Activated CD4-positive, alpha-beta memory T cell treated with anti-CD3 and anti-CD28 coated beads for 36 hours (primary cell): ENCODE measurements around the gene NUP153. TPM values are rescaled to one million over a fixed set of nuclear protein-coding genes. Genes with fewer than 3 reads are reported as not detected.
A peak's percentile ranks its signal among the peaks of the same experiment; 100 is the strongest.

ENCODE experiments used
- CTCF ChIA-PET: fragments of 350-600 bp; sonication (Branson Sonifier 250); formaldehyde crosslinking; loops from one replicate; lab custom pipeline; 2021; ENCODE audit warnings: antibody characterized with exemption, inconsistent platforms; lab: Charles Lee
- POLR2A ChIA-PET: fragments of 350-600 bp; sonication (Branson Sonifier 250); formaldehyde crosslinking; loops from one replicate; lab custom pipeline; 2021; ENCODE audit warnings: antibody characterized with exemption; lab: Charles Lee
- DNase-seq: peaks from one replicate; pipeline ENCODE4 v3.0.0-alpha.2; 2020
- H3K27ac Mint-ChIP-seq: one replicate; pipeline ENCODE4 v1.8.0; 2021; ENCODE audit warnings: mixed read lengths
- H3K27me3 Mint-ChIP-seq: one replicate; pipeline ENCODE4 v1.8.0; 2021; ENCODE audit warnings: mixed read lengths
- H3K36me3 Mint-ChIP-seq: one replicate; pipeline ENCODE4 v1.8.0; 2021; ENCODE audit warnings: mixed read lengths
- H3K4me1 Mint-ChIP-seq: one replicate; pipeline ENCODE4 v1.8.0; 2021; ENCODE audit warnings: low read depth, mixed read lengths
- H3K4me3 Mint-ChIP-seq: one replicate; pipeline ENCODE4 v1.8.0; 2021; ENCODE audit warnings: mild to moderate bottlenecking, mixed read lengths
- H3K9me3 Mint-ChIP-seq: one replicate; pipeline ENCODE4 v1.8.0; 2021; ENCODE audit warnings: mixed read lengths
- intact Hi-C: fragments of 100-400 bp; cut with micrococcal nuclease; formaldehyde crosslinking; loops from one replicate; pipeline ENCODE4 v1.15.1; 2023
- total RNA-seq, 2 experiments: library from RNA; stranded (reverse); gene quantifications; one replicate each; pipeline ENCODE4 v1.2.3, GENCODE V29; 2021

The NUP153 gene
- total RNA-seq, 2 experiments from 2014 or later = 72.4 to 78.2 TPM

DNA sequence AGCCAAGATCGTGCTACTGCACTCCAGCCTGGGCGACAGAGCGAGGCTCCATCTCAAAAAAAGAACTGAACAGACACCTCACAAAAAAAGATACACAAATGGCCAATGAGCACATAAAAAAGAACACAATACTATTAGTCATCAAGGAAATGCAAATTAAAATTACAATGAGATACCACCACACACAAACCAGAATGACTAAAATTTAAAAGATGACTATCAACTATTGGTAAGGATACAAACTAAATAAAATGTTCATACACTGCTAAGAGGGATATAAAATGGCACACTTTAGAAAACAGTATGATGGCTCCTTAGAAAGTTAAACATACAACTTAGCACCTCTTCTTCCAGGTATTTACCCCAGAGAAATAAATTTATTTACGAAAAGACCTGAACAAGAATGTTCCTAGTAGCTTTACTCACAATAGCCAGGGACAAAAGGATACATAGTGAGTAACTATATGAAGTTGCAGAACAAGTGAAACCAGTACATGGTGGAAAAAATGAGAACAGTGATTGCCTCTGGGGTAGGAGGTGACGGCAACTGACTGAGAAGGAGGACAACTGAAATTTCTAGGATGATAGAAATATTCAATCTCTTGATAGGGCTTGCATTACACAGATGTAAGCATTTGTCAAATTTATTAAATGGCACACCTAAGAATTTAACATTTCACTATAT, 53.4 kb downstream of the NUP153 start:
- Mint-ChIP-seq H3K9me3 (no peaks in the 10 kb centered on the region), H3K27me3 (no peaks in the 10 kb centered on the region), H3K4me1 (peaks cover 31% of the 10 kb centered on the region), H3K4me3 (no peak overlapping the region), H3K36me3 (peaks cover 49% of the 10 kb centered on the region), H3K27ac (peak overlapping the region; percentile 72)
- ChIA-PET CTCF (no interaction called here), POLR2A (no interaction called here)
- intact Hi-C loops = loop anchor here (1.0 to 5.0 kb wide), 3 partner anchors 20 to 49 kb away; no protein-coding TSS in a partner anchor
- DNase-seq = no peak

DNA sequence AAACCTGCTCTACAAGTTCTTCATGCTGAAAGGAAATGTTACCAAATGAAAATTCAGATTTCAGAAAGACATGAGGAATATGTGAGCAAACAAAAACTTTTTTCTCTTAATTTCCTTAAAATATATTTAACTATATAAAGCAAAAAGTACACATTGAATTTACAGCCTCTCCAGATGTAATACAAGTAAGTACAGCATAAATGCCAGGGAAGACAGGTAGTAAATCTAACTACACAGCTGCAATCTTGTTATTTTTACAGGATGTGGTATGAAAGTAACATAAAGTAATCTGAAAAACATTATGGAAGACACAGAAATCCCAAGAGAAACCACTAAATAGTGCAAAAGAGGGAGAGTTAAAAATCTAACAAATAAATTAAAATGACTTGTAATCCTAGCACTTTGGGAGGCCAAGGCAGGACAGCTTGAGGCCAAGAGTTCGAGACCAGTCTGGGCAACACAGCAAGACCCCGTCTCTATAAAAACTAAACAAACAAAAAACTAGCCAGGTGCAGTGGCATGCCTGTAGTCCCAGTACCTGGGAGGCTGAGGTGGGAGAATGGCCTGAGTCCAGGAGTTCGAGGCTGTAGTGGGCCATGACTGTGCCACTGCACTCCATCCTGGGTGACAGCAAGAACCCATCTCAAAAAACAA, 55.9 kb downstream of the NUP153 start:
- Mint-ChIP-seq H3K4me3 (no peak overlapping the region), H3K27me3 (no peaks in the 10 kb centered on the region), H3K9me3 (no peaks in the 10 kb centered on the region), H3K27ac (no peak overlapping the region), H3K36me3 (peaks cover 46% of the 10 kb centered on the region), H3K4me1 (peaks cover 31% of the 10 kb centered on the region)
- no peak for DNase-seq
- POLR2A ChIA-PET = no interaction called here
- intact Hi-C loops = loop anchor here (5.0 kb wide), 1 partner anchor 38 kb away; no protein-coding TSS in a partner anchor
- CTCF ChIA-PET = no interaction called here

DNA sequence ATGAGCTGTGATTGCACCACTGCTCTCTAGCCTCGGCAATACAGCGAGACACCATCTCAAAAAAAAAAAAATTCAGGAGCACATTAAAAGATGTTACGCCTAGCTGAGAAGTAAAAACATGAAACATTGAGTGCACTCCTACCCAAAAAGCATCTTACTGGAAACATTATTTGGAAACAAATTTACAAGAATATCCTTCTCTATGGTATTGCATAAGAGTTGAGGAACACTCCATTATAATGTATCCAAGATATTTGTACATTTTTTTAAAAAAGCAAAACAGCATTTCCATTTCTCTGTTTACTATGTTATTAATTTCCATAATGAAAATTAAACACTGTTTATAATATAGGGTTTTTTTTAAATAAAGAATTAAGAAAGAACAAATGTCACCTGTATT, 58.0 kb downstream of the NUP153 start:
- H3K36me3 Mint-ChIP-seq = peaks cover 48% of the 10 kb centered on the region
- CTCF ChIA-PET = no interaction called here
- intact Hi-C loops = no loop called here

DNA sequence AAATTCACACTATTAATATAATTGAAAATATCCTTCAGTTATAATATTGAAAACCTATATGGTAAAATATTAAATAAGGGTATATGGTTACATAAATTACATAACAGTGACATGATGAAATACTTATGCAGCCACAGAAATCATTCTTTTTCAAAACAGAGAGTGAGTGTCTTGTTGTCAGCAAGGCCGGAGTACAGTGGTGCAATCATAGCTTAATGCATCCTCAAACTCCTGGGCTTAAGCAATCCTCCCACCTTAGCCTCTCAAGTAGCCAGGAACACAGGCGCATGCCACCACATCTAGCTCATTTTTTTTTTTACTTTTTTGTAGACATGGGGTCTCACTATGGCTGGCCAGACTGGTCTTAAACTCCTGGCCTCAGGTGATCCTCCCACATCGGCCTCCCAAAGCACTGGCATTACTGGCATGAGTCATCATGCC, 66.2 kb downstream of the NUP153 start:
- CTCF ChIA-PET = no interaction called here
- H3K27ac Mint-ChIP-seq = peak overlapping the region; percentile 5

More for the DNA sequence above, 58.0 kb downstream of the NUP153 start:
- H3K4me3 Mint-ChIP-seq = no peak overlapping the region
- H3K27me3 Mint-ChIP-seq = no peaks in the 10 kb centered on the region
- H3K4me1 Mint-ChIP-seq = peaks cover 21% of the 10 kb centered on the region
- no peak overlapping the region for H3K27ac Mint-ChIP-seq
- POLR2A ChIA-PET = no interaction called here
- no peak for DNase-seq
- no peaks in the 10 kb centered on the region for H3K9me3 Mint-ChIP-seq

DNA sequence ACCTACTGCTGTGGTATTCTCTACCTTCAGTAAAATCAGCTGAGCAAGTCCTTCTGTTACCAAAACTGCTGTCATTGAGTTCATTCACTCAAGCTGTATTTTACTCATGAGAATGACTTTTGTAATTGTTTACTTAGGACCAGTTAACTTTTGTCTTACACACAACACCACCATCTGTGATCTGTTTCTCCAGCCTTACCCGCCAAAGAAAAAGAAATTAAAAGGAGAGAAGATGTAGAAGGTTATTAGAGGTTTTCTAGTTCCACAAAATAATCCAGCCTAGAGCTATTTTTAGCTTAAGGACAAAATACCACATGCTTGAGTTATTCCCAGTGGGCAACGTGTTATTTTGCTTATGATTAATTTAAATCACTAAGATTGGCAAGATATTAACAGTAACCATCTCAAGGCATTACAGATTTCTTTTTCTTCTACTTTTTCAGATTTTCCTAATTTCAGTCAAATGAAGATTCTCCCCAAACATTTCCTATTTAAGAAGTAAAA, 68.5 kb downstream of the NUP153 start:
- Mint-ChIP-seq H3K4me3 (no peak overlapping the region), H3K4me1 (peaks cover 35% of the 10 kb centered on the region), H3K27ac (peak overlapping the region; percentile 49), H3K9me3 (no peaks in the 10 kb centered on the region), H3K27me3 (no peaks in the 10 kb centered on the region), H3K36me3 (peaks cover 68% of the 10 kb centered on the region)
- intact Hi-C loops = no loop called here
- ChIA-PET CTCF (interaction anchor here (2.8 kb wide), 1 partner anchor 64 kb away, joined by 7 read pairs; no protein-coding TSS in a partner anchor), POLR2A (no interaction called here)
- no peak for DNase-seq

More for the DNA sequence above, 66.2 kb downstream of the NUP153 start:
- no peak for DNase-seq
- Mint-ChIP-seq H3K4me1 (peaks cover 16% of the 10 kb centered on the region), H3K27me3 (no peaks in the 10 kb centered on the region), H3K9me3 (no peaks in the 10 kb centered on the region), H3K36me3 (peaks cover 76% of the 10 kb centered on the region), H3K4me3 (no peak overlapping the region)
- intact Hi-C loops = no loop called here
- POLR2A ChIA-PET = no interaction called here

DNA sequence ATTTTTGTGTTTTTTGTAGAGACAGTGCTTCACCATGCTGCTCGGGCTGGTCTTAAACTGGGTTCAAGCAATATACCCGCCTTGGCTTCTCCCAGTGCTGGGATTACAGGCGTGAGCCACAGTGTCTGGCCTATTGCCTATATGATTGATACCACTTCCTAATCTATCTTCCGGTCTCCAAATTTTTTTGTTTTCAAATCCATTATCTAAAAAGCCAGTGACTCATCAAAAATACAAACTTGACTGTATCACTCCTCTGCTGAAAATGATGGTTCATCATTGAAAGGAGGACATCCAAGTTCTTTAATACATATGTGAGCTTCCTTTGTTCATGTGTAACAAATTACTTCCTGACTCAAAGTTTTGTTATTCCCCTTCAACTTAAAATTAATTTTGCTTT, 71.2 kb downstream of the NUP153 start:
- H3K27ac Mint-ChIP-seq = peak overlapping the region; percentile 44
- H3K4me1 Mint-ChIP-seq = peaks cover 37% of the 10 kb centered on the region
- ChIA-PET POLR2A (no interaction called here), CTCF (interaction anchor here (1.5 kb wide), 1 partner anchor 8 kb away, joined by 4 read pairs; no protein-coding TSS in a partner anchor)
- intact Hi-C loops = no loop called here
- H3K27me3 Mint-ChIP-seq = no peaks in the 10 kb centered on the region
- H3K36me3 Mint-ChIP-seq = peaks cover 69% of the 10 kb centered on the region
- no peak for DNase-seq
- no peak overlapping the region for H3K4me3 Mint-ChIP-seq
- H3K9me3 Mint-ChIP-seq = no peaks in the 10 kb centered on the region

DNA sequence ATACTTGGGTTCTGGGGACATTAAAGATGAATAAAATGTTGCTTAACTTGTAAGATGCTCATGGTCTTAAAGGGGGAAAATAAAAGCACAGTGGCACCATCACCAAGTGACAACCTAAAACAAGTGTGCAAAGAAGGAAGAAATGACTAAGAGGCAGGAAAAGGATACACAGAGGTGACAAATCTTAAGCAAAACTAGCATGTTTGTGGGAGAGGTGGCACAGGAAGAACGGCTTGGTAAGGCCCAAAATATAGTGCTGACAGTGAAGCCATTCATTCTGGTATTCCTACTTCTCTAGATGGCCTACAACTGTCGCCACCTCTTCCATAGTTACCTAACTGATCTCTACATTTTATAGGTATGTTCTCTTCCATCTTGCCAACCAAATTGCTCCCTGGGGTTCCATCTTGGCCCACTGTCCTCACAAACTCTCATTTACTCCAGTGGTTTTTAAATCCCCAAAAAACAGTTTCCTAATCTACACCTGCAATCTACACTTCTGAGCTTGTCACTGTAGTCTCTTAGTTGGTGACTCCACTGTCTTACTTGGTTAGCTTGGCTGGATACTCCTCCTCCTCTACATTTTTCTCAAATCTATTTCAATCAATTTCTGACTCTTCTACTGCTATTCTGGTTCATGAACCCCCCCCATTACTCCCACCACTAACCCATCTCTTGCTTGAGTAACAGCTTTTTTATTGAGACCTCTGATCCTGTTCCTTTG, 73.1 kb downstream of the NUP153 start:
- H3K9me3 Mint-ChIP-seq = no peaks in the 10 kb centered on the region
- intact Hi-C loops = loop anchor here (1.0 kb wide), 2 partner anchors 33 to 40 kb away; partner anchors contain the start of gene FAM8A1
- peaks cover 72% of the 10 kb centered on the region for H3K36me3 Mint-ChIP-seq
- CTCF ChIA-PET = interaction anchor here (1.3 to 1.8 kb wide), 2 partner anchors 31 to 68 kb away, joined by 3 to 6 read pairs; no protein-coding TSS in a partner anchor
- H3K4me1 Mint-ChIP-seq = peaks cover 48% of the 10 kb centered on the region
- peak; percentile 52 for DNase-seq
- POLR2A ChIA-PET = interaction anchor here (2.1 kb wide), 1 partner anchor 34 kb away, joined by 4 read pairs; the partner anchor contains the start of gene FAM8A1
- H3K4me3 Mint-ChIP-seq = peak overlapping the region; percentile 1
- H3K27ac Mint-ChIP-seq = peak overlapping the region; percentile 75
- no peaks in the 10 kb centered on the region for H3K27me3 Mint-ChIP-seq

DNA sequence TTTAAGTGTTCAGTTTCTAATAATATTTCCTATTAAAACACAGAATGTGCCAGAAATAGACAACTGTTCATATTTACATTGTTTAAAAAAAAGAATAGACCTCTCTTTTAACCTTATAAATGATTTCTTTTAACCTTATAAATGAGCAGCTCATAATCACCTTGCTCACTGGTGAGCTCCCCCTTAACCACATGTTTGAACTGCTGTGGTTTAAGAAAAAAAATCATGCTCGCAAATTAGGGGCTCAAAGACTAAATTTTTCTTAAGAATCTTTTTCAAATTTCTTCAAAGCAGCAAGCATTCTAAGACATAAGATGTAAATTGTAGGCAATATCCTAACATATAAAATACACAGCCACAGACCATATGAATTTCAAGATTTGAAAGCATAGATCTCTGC, 73.8 kb downstream of the NUP153 start:
- no peak for DNase-seq
- peaks cover 70% of the 10 kb centered on the region for H3K36me3 Mint-ChIP-seq
- CTCF ChIA-PET = interaction anchor here (1.8 kb wide), 1 partner anchor 30 kb away, joined by 3 read pairs; no protein-coding TSS in a partner anchor
- intact Hi-C loops = loop anchor here (1.0 kb wide), 2 partner anchors 33 to 40 kb away; partner anchors contain the start of gene FAM8A1
- H3K4me3 Mint-ChIP-seq = no peak overlapping the region
- no peaks in the 10 kb centered on the region for H3K27me3 Mint-ChIP-seq
- H3K27ac Mint-ChIP-seq = peak overlapping the region; percentile 75
- H3K9me3 Mint-ChIP-seq = no peaks in the 10 kb centered on the region
- POLR2A ChIA-PET = interaction anchor here (2.1 kb wide), 1 partner anchor 33 kb away, joined by 4 read pairs; the partner anchor contains the start of gene FAM8A1
- peaks cover 48% of the 10 kb centered on the region for H3K4me1 Mint-ChIP-seq

DNA sequence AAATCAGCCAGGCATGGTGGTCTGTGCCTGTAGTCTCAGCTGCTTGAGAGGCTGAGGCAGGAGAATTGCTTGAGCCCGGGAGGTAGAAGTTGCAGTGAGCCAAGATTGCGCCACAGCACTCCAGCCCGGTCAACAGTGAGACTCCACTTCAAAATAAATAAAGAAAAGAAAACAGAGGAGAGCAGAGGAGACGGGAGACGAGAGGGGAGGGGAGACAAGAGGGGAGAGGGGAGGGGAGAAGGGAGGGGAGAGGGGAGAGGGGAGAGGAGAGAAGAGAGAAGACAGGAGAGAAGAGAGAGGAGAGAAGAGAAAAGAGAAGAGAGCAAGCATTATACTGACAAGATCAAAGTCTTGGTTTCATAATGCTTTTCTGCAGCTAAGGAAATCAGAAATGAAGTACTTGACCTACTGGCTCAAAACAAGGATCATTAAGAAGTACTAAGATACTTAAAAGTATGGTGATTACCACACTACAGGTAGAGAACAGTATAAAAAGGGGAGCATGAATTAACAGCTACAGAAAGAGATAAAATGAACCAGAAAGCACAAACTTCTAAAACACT, 76.1 kb downstream of the NUP153 start:
- no peak for DNase-seq
- Mint-ChIP-seq H3K27me3 (no peaks in the 10 kb centered on the region), H3K36me3 (peaks cover 63% of the 10 kb centered on the region), H3K4me1 (peaks cover 43% of the 10 kb centered on the region), H3K27ac (no peak overlapping the region), H3K4me3 (no peak overlapping the region), H3K9me3 (no peaks in the 10 kb centered on the region)
- POLR2A ChIA-PET = no interaction called here
- intact Hi-C loops = no loop called here
- CTCF ChIA-PET = no interaction called here

DNA sequence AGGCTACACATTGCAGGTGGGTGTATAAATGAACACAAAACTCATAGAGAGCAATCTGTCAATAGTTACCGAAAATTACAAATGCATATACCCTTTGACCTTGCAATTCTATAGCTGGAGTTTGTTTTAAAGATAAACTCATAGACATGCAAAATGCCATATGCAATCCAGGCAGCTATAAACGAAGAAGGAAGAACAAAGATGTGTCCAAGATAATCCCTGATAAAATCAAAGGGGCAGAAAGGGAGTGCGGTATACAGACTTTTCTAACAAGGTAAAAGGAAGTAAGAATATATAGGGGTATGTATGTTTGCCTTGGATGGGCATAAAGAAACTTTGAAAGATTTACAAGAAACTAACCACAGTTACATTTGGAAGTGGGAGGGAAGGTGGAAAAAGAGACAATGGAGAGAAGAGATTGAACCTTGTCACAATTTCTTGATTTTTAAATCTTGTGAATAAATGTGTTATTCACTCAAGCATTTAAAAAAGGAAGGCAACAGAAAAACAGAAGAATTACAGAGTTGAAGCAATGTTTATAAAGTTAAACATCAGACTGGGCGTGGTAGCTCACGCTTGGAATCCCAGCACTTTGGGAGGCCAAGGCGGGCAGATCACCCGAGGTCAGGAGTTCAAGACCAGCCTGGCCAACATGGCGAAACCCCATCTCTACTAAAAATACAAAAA, 76.8 kb downstream of the NUP153 start:
- H3K4me1 Mint-ChIP-seq = peaks cover 38% of the 10 kb centered on the region
- CTCF ChIA-PET = no interaction called here
- peaks cover 64% of the 10 kb centered on the region for H3K36me3 Mint-ChIP-seq
- H3K9me3 Mint-ChIP-seq = no peaks in the 10 kb centered on the region
- H3K27ac Mint-ChIP-seq = no peak overlapping the region
- H3K4me3 Mint-ChIP-seq = no peak overlapping the region
- intact Hi-C loops = no loop called here
- no peaks in the 10 kb centered on the region for H3K27me3 Mint-ChIP-seq
- DNase-seq = no peak
- POLR2A ChIA-PET = no interaction called here

DNA sequence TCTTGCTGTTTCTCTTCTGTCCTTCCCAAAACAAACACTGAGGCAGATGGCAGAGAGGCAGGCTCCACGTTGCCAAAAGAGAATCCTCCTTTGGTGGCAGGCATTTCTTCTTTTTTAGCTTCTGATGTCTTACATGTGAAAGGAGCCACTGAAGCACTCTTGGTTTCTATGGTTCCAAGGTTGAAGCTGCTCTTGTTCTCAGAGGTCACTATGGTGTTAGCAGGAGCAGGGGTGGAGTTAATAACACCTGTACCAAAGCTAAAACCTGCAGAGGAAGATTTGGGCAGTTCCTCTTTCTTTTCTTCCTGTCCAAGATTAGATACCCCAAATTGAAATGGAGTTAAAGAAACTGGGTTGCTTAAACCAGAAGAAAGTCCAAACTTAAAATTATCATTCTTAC, 77.9 kb downstream of the NUP153 start:
- POLR2A ChIA-PET = no interaction called here
- intact Hi-C loops = no loop called here
- Mint-ChIP-seq H3K4me3 (no peak overlapping the region), H3K4me1 (peaks cover 37% of the 10 kb centered on the region), H3K36me3 (peaks cover 63% of the 10 kb centered on the region), H3K9me3 (no peaks in the 10 kb centered on the region), H3K27me3 (no peaks in the 10 kb centered on the region), H3K27ac (no peak overlapping the region)
- DNase-seq = no peak
- CTCF ChIA-PET = no interaction called here
